HG02588 (cell line): ENCODE results near the gene SYNE1.

Experiments
- ATAC-seq: cut with Tn5 transposase; IDR thresholded peaks from one replicate; pipeline ENCODE4 v1.9.1; 2021; ENCODE audit warnings: mild to moderate bottlenecking, moderate library complexity; ENCODE audit not compliant: unreplicated experiment

The SYNE1 gene

DNA sequence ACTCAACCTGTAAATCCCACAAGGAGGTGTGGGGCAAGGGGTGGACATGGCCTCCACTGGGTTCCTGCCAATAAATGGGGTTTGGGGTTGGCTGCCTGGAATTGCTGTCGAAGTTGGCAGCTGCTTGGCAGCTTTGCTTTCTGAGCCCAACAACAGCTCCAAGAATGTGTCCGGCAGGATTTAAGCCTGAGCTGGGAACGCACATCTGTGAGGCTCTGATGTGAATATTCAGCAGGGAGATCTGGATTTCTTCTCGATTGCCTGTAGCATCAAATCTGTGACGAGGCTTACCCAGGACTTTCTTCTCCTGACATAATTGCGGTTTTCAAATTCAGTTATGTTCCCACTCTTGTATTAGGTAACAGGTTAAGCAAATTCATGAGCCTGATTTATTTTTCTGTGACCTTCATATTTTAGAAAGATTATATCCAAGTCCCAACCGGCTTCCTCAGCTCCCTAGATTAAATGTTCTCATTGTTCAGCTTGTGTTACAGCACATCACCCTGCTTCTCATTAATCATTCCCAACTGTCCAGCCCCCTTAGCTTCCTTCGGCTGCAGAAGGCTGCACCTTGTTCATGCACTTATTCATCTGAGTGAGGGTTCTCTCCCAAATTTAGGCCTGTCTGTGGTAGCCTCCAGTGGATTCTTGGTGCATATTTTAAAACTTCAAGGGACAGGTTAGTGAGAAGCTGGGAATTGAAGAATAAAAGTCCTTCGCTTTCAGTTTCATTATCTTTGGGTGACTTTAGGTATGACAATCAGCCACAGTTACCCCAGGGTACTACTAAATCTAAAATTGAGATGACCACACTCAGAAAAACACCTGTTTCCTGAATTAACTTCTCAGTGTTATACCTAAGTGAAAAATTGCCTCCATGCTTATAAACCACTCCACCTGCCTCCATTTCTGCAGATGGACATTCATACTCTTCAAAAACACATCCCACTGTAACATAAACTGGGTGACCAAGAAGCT is 519.7 kb downstream of the SYNE1 start:
- ATAC-seq = peak; percentile 81

DNA sequence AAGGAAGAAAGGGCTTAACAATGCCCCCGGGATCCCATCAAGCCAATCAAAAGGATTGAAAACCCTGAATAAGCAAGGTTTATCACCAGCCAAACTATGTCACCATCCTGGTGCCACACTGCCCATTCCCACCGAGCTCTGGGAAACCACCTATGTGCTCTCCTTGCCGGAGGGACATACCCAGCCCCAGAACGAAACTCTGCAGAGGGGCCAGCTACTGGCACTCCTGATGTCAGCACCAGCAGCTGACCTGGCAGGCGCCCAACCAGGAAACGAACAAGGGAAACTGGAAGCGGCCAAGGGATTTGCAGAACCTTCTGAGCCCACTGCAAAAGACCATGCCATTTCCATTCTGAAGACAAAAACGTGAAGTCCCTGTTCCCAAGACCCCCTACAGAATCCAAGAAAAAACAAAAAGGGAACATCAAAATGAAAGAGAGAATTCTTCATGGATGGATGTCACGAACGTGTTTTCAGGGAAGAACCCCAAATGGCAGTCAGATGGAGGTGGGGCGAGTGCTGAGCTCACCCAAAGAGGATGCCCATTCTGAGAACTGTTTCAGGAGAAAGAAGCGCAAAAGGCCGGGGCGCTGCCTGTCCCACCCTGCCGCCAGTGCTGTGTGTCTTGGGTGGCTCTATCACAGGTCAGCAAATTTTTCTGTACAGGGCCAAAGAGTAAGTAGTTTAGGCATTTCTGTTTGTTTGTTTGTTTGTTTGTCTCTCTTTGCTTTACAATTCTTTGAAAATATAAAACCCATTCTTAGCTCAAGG is 524.5 kb downstream of the SYNE1 start:
- peak; percentile 74 for ATAC-seq

DNA sequence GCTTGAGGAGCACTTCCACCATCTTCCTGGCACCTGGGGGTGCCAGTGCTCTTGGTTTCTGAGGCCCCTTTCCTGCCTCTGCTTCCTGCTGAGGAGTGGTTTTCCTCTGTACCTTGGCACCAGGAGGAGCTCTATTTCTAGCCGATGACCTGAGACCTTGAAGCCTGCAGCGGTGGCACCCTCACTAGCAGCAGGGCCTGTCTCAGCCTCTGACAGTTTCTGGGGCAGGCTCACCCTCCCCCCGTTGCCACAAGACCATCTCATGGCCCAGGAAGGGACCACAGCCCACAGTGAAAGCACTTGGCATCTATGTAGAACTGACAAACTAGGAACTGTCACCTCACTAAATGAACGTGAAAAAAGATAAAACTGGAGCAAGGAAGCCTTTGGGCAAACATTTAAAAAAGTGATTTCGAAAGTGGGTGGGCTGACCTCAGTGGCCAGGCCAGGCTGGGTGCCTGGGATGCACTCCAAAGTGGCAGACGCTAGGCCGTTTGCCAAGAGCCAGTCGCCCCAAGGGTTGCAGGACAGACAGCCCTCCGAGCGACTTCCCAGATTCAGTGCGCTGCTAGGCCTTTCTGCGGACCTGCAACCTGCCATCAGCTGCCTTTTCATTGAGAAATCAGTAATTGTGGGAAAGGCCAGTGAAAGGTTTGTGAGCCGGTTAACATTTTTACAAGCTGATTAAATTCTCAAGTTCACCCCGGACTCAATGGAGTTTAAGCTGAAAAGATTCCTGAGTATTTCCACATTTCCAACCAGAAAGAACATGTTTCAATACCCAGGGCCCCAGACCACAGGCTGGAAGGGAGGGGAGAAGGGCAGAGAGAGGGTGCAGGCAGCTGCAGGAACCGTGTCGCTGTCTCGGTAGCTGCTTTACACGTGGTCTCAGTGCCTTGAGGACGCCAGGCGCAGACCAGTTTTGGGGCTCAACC is 526.0 kb downstream of the SYNE1 start:
- no peak for ATAC-seq

DNA sequence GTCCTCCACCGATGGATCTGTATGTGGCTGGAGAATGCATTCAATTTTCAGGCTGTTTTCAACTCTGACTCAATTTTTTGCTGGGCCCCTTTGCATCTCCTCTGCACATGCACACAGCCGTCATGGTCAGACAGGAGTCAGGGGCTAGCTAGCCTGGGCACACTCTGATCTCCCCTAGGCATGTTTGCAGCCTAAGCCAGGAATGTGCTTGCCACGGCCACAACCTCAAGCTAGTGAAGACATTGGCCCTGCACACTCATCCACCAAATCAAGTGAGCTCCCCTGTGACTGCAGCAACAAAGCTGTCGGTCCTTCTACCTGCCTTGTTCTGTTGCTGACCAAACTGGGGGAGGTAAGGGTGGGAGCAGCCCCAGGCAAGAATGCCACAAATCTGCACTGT is 529.2 kb downstream of the SYNE1 start:
- ATAC-seq = no peak

DNA sequence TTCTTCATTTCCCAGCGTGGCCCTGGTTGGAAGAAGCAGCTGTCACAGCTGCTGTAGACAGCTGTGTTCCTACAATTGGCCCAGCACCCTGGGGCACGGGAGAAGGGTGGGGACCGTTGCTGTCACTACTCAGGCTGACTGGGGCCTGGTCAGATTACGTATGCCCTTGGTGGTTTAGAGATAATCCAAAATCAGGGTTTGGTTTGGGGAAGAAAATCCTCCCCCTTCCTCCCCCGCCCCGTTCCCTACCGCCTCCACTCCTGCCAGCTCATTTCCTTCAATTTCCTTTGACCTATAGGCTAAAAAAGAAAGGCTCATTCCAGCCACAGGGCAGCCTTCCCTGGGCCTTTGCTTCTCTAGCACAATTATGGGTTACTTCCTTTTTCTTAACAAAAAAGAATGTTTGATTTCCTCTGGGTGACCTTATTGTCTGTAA is 537.0 kb downstream of the SYNE1 start:
- ATAC-seq = no peak

DNA sequence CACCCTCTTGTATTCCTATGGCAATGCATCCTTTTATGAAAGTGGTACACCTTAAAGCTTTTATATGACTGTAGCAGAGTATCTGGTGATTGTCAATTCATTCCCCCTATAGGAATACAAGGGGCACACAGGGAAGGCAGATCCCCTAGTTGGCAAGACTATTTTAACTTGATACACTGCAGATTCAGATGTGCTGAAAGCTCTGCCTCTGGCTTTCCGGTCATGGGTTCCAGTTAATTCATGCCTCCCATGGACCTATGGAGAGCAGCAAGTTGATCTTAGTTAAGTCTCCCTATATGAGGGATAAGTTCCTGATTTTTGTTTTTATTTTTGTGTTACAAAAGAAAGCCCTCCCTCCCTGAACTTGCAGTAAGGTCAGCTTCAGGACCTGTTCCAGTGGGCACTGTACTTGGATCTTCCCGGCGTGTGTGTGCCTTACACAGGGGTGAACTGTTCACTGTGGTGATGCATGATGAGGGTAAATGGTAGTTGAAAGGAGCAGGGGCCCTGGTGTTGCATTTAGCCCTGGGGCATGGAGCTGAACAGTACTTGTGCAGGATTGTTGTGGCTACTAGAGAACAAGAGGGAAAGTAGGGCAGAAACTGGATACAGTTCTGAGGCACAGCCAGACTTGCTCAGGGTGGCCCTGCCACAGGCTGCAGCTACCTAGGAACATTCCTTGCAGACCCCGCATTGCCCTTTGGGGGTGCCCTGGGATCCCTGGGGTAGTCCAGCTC is 537.5 kb downstream of the SYNE1 start:
- ATAC-seq = no peak

DNA sequence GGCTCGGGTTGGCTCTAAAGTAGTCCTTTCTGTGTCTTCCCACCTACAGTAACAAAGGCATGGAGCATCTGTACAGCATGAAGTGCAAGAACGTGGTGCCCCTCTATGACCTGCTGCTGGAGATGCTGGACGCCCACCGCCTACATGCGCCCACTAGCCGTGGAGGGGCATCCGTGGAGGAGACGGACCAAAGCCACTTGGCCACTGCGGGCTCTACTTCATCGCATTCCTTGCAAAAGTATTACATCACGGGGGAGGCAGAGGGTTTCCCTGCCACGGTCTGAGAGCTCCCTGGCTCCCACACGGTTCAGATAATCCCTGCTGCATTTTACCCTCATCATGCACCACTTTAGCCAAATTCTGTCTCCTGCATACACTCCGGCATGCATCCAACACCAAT is 538.5 kb downstream of the SYNE1 start:
- no peak for ATAC-seq

DNA sequence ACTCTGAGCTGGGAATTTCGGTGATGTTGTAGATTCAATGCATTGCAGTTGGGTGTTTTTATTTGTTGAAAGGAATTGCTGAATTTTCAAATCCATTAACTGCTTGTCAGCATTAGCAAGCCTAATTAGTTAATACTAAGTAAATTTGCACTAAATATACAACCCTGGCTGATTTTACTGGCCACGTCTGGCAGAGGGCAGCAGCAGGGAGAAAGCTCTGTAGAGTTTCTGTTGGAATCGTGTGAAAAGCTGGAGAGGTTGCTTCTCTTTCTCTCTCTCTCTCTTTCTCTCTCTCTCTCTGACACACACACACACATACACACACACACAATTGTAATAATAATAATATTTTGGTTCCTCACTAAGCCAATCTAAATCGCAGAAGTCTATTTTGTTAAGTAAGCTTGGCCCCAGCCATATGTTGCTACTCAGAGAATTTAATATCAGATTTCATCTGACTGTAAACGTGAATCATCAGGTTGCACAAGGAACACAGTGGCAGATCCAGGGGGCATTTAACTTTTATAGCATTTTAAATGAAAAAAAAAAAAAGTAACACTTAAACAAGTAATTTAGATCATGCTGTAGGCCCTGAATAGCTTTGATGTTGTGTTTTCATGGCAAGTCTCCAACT is 540.2 kb downstream of the SYNE1 start:
- ATAC-seq = no peak

DNA sequence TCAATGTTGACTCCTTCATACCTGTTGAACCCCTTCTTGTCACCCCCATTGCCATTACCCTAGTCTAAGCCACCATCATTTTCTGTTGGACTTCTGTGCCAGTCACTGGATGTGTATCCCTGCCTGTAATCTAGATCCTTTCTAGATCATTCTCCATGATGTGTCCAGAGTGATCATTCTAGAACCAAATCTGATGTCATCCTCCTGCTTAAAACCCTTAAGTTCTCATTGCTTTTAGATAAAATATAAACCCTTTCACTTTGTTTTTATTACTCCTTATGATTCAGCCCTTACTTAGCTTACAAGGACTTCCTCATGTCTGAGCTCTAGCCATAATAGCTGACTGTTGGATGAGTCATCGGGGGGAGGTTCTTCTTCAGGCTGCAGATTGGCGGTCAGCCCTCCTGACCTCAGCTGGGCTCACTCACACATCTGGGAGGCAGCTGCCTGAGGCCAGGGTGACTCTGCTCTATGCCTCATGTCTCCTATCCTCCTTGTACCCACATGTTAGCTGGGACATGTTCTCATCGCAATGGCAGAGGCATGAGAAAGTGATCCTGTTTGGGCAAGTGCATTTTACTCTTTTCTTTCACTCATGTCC is 542.1 kb downstream of the SYNE1 start:
- no peak for ATAC-seq

DNA sequence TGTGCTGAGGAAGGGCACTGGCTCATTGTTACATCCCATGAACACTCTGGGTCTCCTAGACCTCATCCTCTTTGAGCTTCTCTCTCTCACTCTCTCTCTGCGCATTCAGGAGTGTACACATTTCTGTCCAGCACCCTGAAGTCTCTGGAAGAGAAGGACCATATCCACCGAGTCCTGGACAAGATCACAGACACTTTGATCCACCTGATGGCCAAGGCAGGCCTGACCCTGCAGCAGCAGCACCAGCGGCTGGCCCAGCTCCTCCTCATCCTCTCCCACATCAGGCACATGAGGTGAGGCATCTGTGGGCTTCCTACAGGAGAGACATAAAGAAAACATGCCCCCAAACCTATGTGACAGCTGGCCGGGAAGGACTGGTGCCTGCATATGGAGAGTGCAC is 542.9 kb downstream of the SYNE1 start:
- ATAC-seq = no peak

DNA sequence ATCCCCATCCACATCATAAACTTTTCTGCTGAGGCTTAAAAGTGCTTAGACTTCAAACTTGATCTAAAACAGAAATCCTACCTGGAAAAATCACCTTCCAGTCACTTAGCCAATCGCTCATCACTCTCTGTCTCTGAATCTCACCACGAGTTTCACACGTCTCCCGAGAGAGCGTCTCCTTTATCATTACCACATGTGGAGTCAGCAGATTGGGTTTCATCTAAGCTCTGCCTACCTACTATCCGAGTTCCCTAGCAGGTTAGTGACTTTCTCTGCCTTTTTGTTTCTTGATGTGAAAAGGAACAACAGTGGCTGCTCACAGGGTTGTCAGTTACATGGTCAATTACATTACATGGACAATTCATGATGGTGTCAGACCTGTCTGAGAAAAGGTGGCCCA is 543.5 kb downstream of the SYNE1 start:
- ATAC-seq = no peak

DNA sequence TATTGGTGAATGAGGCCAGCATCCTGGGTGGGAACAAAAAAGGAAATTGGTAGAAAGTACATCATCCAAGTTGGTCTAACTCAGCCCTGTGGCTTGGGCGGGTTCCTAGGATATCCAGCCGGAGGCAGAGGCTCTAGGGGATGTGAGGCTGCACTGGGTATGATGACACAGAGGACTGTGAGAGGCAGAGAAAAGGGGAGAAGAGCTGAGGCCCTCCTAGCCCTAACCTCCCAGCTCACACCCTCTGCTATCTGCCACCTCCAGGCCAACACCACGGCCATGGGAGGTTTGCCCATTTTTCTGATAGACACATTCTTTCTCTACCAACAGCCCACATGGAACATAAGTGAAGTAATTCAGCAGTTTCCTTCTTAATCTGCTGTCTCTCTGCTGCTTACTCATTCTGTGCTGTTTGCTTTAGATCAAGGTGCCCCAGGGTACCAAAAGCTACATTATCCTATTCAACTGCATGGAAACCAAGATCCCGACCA is 545.3 kb downstream of the SYNE1 start:
- ATAC-seq = no peak

DNA sequence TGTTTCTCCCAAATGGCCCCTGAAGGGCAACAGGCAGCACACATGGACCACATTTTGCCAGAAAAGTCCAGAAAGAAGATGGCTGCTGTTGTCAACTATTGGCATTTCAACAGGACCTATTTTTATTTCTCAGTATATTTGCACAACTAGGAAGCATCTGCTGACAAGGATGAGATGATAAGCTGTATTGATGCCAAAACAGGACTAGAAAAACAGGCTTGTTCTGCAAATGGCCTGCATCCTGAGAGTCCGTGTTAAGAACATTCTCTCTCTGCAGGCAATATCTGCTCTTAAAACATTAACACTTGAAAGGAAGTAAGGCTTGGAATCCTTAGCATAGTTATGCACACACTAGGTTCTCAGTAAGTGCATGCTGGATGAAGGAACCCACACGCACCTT is 546.0 kb downstream of the SYNE1 start:
- ATAC-seq = no peak

DNA sequence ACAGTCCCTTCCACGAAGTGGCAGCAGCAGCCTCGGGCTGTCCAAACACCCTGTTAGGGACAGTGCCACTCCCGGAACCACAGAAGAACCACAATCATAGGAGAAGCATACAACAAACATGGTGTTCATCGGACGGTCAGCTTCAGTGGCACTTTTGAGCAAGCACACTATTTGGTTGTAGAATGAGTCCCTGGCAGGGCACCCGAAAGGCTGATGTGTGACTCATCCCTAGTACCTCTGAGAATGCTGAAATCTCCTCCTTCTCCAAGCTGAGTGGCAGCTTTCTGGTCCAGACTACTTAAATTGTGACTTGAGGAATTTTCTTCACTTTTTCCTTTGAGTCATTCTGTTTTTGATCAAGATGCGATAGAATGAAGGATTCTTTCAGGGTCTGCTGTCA is 547.2 kb downstream of the SYNE1 start:
- no peak for ATAC-seq

DNA sequence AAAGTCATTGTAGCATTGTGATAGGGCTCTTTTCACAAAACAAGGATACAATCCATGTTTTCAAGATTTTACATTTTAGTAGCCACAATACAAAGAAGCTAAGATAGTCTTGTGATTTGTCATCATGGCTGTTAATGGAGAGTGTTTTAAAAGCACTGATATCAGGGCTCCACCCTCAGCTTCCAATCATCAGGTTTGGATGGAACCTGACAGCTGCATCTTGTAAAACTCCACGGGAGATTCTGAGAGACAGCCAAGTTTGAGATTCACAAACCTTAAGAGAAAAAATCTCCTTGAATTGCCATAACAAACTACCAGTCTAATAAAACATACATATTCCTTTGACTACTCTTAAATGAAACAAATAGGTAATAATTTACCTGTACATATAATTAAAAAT is 549.5 kb downstream of the SYNE1 start:
- no peak for ATAC-seq

DNA sequence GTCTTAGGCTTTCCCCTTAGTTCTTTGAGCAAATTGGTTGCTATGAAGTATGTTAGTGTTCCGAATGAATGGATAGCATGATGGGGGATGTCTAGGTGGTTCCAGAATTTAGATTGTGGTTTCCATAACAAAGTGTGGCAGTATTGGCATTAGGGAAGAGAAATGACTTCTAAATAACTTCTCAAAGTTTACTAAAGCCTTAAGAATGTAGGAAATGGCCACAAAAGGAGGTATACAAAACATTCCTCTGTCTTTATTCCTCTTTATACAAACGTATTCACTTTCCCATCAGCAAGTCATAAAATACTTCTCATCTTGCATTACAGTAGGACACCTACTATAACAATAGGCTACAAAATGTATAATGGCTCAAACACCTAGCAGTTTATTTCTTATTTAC is 550.1 kb downstream of the SYNE1 start:
- ATAC-seq = no peak

DNA sequence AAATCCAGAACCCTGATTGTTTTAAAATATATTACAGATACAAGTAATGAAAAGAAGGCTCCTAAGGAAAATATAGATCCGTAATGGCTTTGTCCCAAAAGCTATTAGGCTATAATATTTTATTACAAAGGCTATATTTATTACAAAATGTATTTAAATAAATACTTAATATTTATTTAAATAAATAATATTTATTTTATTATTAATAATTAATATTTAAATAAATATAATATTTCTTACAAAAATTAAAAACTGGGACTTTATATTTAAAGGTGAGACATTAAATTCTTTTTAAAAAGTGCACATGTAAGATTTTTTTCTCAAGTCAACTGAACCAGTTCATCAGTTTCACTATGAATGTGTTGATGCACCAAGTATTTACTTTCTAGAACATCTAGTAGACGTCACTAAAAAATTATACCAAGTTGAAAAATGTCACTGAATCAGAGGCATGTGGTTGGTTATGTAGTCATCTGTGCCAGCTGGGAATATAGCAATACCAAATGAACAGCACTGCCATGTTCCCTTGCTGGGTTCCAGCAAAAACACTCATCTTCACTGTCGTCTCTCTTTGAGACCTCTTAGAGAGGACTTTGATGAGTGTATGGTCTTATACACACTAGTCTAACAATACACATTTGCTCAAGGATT is 550.8 kb downstream of the SYNE1 start:
- ATAC-seq = no peak

DNA sequence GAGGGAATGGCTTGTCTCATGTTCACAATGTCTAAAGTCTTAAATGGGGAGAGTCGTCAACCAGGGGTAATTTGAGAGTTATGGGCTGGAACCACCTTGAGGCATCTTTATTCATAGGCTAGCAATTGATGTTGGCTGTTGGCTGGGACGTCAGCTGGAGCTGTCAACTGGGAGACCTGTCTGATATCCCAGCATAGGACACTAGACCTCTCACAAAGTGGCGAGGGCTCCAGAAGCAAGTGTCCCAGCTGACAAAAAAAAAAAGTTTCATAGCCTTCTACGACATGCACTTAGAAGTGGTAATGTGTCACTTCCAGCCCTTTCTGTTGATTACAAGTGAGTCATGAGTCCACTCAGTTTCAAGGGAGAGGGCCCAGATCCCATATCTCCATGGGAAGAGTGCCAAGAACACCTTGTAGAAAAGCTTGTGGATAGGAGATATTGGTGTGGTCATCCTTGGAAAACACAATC is 551.7 kb downstream of the SYNE1 start:
- ATAC-seq = no peak

DNA sequence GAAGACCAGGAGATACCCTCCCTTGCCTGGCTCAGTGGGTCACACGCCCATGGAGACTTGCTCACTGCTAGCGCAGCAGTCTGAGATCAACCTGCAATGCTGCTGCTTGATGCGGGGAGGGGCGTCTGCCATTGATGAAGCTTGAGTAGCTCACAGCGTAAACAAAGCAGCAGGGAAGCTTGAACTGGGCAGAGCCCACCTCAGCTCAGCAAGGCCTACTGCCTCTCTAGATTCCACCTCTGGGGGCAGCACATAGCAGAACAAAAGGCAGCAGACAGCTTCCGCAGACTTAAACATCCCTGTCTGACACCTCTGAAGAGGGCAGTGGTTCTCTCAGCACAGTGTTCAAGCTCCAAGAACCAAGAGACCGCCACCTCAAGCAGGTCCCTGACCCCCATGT is 558.4 kb downstream of the SYNE1 start:
- ATAC-seq = no peak
